ENCODE measurements around the gene HLA-DQA1.

The HLA-DQA1 gene

DNA sequence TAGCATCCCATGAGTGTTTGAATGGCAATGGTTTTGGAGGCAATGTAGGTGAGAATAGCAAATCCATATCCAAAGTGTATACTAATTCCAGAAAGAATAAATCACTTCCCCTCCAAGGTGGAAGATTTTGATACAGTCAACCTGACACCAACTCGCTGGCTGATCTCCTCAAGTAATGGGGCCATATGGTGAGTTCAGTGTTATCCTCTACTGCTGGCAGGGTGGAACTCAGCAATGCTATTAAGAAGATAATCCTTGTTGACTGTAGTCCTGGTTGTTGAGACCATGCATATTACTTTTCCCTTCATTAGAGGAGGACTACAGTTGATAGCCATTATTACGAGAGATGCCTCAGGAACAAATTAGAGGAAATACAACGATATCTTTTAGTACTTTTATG lies 47.0 kb downstream of the HLA-DQA1 start:
- TF ChIP-seq GATA1 (IDR thresholded peaks at IDR 0.05; ENCODE audit: low read depth, low read length) (no peak), POLR2A (IDR thresholded peaks at IDR 0.05; ENCODE audit: low read length) (no peak)

DNA sequence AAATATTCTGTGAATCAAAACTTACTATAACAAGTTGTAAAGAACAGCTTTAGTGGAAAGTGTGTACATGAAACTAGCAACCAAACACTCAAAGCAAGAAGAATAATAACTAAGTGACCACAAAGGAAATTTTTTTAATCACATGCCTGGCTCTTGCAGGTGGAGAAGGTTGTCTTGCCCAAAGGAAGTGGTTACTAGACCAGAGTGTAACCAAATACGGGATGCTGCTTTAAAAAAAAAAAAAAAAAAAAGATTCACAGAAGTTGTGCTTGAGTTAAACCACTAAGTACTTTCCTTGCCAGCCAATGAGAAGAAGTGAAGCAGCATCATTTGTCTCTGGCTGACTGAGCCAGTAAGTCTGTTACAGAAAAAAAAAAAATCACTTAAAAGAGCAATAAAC lies 48.4 kb downstream of the HLA-DQA1 start:
- no peak for DNase-seq
- no peak for TF ChIP-seq GATA1 (IDR thresholded peaks at IDR 0.05; ENCODE audit: low read depth, low read length)
- no peak for TF ChIP-seq POLR2A (IDR thresholded peaks at IDR 0.05; ENCODE audit: low read length)

More for the DNA sequence above, 47.0 kb downstream of the HLA-DQA1 start:
- DNase-seq = no peak

DNA sequence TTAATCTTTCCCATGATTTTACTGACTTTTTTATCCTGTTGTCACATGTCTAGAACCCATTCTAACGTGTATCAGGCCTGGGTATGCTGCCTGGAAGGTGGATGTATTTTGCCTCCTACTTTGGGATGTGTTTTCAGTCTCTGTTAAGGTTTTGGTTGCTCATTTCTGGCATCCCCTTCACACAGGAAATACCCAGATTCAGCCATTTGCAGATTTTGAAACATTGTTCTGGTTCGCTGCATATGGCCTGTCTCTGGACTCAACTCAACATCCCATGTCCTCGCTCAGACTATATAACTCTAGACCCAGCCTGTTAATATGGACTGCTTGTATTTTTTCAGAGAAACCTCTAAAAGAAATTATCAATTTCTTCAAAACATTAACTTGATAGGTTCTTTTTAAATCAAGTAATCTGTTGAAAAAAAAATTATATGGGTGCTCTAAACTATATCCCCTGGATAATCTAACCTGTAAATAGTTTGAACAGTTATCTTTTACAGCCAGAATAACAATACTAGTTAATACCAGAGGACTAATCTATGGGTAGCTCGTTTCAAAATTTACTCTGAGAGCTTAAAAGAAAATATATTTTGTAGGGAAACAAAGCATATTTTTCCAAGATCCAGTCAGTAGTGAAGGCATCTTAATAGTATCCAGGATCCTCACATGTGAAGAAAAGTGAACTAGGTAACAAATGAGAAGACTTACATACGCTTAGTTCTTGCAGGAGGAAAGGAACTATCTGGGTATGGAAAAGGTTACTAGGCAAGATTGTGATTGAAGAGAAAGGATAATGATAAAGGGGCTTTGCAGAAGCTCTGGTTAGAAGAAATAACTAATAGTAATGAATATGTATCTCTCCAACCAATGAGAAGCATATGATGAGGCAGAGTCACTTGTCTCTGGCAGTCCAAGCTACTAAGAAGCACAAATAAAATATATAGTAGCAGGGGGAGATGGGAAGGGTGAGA lies 52.6 kb downstream of the HLA-DQA1 start:
- TF ChIP-seq POLR2A (IDR thresholded peaks at IDR 0.05; ENCODE audit: low read length) (no peak), GATA1 (IDR thresholded peaks at IDR 0.05; ENCODE audit: low read depth, low read length) (no peak)
- no peak for DNase-seq

DNA sequence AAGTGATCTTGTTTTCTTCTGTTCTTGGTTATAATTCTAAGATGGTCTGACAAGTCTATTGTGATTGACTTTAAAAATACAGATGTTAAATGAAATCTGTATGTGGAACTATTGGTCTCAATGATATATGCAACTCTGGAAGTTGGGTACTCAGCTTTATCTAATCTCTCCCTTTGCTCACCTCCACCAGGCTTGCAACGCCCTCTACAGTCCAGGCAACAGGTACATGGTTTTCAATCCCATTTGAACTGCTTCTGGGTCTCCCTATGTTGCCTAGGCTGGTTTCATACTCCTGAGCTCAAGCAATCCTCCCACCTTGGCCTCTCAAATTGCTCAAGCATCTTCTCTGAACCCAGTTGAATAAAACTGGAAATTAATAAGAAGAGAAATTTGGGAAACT lies 54.8 kb downstream of the HLA-DQA1 start:
- DNase-seq = peak in 1 of 2 experiments; percentile 7
- no peak for TF ChIP-seq POLR2A (IDR thresholded peaks at IDR 0.05; ENCODE audit: low read length)
- no peak for TF ChIP-seq GATA1 (IDR thresholded peaks at IDR 0.05; ENCODE audit: low read depth, low read length)
